Measurements from ENCODE around the gene BMP2. TPM values are rescaled to one million over a fixed set of nuclear protein-coding genes. Genes with fewer than 3 reads are reported as not detected.

Gene BMP2
- total RNA-seq, 1 experiment from 2014 or later: 24.3 TPM

DNA sequence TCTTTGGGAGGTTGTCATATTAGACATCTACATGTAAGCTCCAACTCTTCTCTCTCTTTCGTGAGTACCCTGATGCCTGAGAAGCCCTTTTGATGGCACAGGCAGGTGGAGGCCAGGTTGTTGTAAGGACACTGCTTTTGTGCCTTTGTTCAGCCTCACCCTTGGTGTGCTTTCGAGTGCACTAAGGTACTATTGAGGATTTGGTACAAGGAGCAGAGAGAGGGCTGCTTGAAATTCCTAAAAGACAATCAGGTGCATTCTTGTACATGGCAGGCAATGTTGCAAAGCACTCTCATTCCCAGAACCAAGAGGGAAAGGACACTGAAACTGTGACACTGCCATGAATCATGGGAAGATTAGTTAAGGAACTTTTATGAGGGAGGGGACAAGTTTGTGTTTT lies 19.1 kb downstream of the BMP2 start:
- no peaks in the 10 kb centered on the region for H3K9me3 Mint-ChIP-seq (ENCODE audit: unreplicated experiment)
- ChIA-PET POLR2A (no interaction called here), CTCF (no interaction called here)

DNA sequence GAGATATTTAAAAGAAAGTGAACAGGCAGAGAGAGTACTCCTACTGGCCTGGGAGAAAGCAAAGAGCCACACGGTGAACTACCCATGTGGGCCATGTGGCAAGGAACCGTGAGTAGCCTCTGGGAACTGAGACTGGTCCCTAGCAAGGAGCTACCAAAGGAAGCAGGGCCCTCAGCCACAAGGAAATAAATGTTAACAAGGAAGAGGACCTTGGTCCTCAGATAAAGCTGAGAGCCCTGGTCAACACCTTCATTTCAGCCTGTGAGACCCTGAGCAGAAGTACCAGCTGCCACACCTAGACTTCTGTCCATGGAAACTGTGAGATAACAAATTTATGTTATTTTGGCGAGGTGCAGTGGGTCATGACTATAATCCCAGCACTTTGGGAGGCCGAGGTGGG lies 25.3 kb downstream of the BMP2 start:
- TF ChIP-seq, protein P1, sequence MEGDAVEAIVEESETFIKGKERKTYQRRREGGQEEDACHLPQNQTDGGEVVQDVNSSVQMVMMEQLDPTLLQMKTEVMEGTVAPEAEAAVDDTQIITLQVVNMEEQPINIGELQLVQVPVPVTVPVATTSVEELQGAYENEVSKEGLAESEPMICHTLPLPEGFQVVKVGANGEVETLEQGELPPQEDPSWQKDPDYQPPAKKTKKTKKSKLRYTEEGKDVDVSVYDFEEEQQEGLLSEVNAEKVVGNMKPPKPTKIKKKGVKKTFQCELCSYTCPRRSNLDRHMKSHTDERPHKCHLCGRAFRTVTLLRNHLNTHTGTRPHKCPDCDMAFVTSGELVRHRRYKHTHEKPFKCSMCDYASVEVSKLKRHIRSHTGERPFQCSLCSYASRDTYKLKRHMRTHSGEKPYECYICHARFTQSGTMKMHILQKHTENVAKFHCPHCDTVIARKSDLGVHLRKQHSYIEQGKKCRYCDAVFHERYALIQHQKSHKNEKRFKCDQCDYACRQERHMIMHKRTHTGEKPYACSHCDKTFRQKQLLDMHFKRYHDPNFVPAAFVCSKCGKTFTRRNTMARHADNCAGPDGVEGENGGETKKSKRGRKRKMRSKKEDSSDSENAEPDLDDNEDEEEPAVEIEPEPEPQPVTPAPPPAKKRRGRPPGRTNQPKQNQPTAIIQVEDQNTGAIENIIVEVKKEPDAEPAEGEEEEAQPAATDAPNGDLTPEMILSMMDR (IDR thresholded peaks at IDR 0.05; ENCODE audit: insufficient read depth in 1 of 2, low read depth in 1 of 2, low read length in 1 of 2, severe bottlenecking in 1 of 2, unreplicated experiment in 1 of 2): no peak
- no TSS peak for BruUV-seq (replicated peaks)
- no peak for DNase-seq
- H3K9me3 ChIP-seq: no peaks in the 10 kb centered on the region
- no peak overlapping the region for H3K4me3 ChIP-seq (ENCODE audit: low read depth, low read length)
- no peaks in the 10 kb centered on the region for H3K36me3 Mint-ChIP-seq (ENCODE audit: insufficient read depth, unreplicated experiment)
- no peaks in the 10 kb centered on the region for H3K27me3 ChIP-seq (replicated peaks; ENCODE audit: control insufficient read depth, insufficient read depth, low read length)
- peaks cover 18% of the 10 kb centered on the region for H3K27me3 Mint-ChIP-seq (ENCODE audit: insufficient read depth, unreplicated experiment)
- H3K4me3 Mint-ChIP-seq (ENCODE audit: unreplicated experiment): no peak overlapping the region
- ChIA-PET CTCF (interaction anchor here (0.6 kb wide), 1 partner anchor 24 kb away, joined by 4 read pairs; no protein-coding TSS in a partner anchor), POLR2A (no interaction called here)
- H3K4me1 Mint-ChIP-seq (ENCODE audit: low read depth, unreplicated experiment): peaks cover 8% of the 10 kb centered on the region
- no peaks in the 10 kb centered on the region for H3K9me3 Mint-ChIP-seq (ENCODE audit: unreplicated experiment)
- H3K4me1 ChIP-seq: no peaks in the 10 kb centered on the region
- intact Hi-C loops (cut with micrococcal nuclease; ENCODE audit: unreplicated experiment): no loop called here
- H3K27ac Mint-ChIP-seq (ENCODE audit: unreplicated experiment): no peak overlapping the region
- H3K36me3 ChIP-seq (ENCODE audit: control insufficient read depth, insufficient read depth, low read length): no peaks in the 10 kb centered on the region

More for the DNA sequence above, 19.1 kb downstream of the BMP2 start:
- no peaks in the 10 kb centered on the region for H3K9me3 ChIP-seq
- peaks cover 1% of the 10 kb centered on the region; the same call in 1 of the 2 replicates for H3K36me3 ChIP-seq (ENCODE audit: control insufficient read depth, insufficient read depth, low read length)
- H3K4me1 ChIP-seq: no peaks in the 10 kb centered on the region
- intact Hi-C loops (cut with micrococcal nuclease; ENCODE audit: unreplicated experiment): no loop called here
- Mint-ChIP-seq H3K36me3 (ENCODE audit: insufficient read depth, unreplicated experiment) (peaks cover 24% of the 10 kb centered on the region), H3K4me1 (ENCODE audit: low read depth, unreplicated experiment) (no peaks in the 10 kb centered on the region), H3K27ac (ENCODE audit: unreplicated experiment) (no peak overlapping the region), H3K4me3 (ENCODE audit: unreplicated experiment) (no peak overlapping the region), H3K27me3 (ENCODE audit: insufficient read depth, unreplicated experiment) (no peaks in the 10 kb centered on the region)
- no peak overlapping the region for H3K4me3 ChIP-seq (ENCODE audit: low read depth, low read length)
- H3K27me3 ChIP-seq (replicated peaks; ENCODE audit: control insufficient read depth, insufficient read depth, low read length): no peaks in the 10 kb centered on the region
- no peak for DNase-seq
- TF ChIP-seq, protein P1 (IDR thresholded peaks at IDR 0.05; ENCODE audit: insufficient read depth in 1 of 2, low read depth in 1 of 2, low read length in 1 of 2, severe bottlenecking in 1 of 2, unreplicated experiment in 1 of 2): no peak
- BruUV-seq (replicated peaks): no TSS peak

DNA sequence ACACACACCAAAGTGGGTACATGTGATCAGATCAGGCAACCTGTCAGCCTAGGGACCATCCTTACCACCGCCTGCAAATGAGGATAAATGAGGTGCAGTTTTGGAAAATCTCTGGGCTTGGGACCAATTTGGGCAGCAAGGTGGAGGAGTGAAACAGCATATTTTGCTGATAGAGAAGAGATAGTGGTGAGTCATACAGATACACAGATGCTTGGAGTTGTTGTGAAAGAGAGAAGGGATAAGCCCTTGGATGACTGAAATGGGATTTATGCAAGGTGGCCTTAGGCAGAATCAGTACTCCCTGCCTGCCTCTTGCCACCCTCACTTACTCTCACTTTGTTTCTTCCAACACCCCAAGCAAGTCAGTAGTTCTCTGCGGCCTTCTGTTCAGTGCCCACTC lies 34.7 kb downstream of the BMP2 start:
- Histone ChIP-seq H3K27me3 (replicated peaks; ENCODE audit: control insufficient read depth, insufficient read depth, low read length) (no peaks in the 10 kb centered on the region), H3K36me3 (ENCODE audit: control insufficient read depth, insufficient read depth, low read length) (no peaks in the 10 kb centered on the region), H3K4me3 (ENCODE audit: low read depth, low read length) (no peak overlapping the region), H3K9me3 (no peaks in the 10 kb centered on the region), H3K4me1 (no peaks in the 10 kb centered on the region)
- CTCF ChIA-PET: no interaction called here
- TF ChIP-seq, protein P1 (IDR thresholded peaks at IDR 0.05; ENCODE audit: insufficient read depth in 1 of 2, low read depth in 1 of 2, low read length in 1 of 2, severe bottlenecking in 1 of 2, unreplicated experiment in 1 of 2): no peak
- H3K9me3 Mint-ChIP-seq (ENCODE audit: unreplicated experiment): peaks cover 17% of the 10 kb centered on the region
- peaks cover 8% of the 10 kb centered on the region for H3K27me3 Mint-ChIP-seq (ENCODE audit: insufficient read depth, unreplicated experiment)
- H3K27ac Mint-ChIP-seq (ENCODE audit: unreplicated experiment): no peak overlapping the region
- no peak for DNase-seq
- no peaks in the 10 kb centered on the region for H3K36me3 Mint-ChIP-seq (ENCODE audit: insufficient read depth, unreplicated experiment)
- H3K4me1 Mint-ChIP-seq (ENCODE audit: low read depth, unreplicated experiment): no peaks in the 10 kb centered on the region
- POLR2A ChIA-PET: no interaction called here
- intact Hi-C loops (cut with micrococcal nuclease; ENCODE audit: unreplicated experiment): no loop called here
- no TSS peak for BruUV-seq (replicated peaks)
- H3K4me3 Mint-ChIP-seq (ENCODE audit: unreplicated experiment): no peak overlapping the region

Data from Caco-2 (cell line).